NCI-H345 (cell line): Measurements from ENCODE around the gene IPO8.
"Not testable (repeated sequence)": the region's sequence is repeated elsewhere in the genome, so short reads cannot be mapped to it uniquely, and the experiment has no call there.

ENCODE experiments used
- DNase-seq: peaks from one replicate; lab custom pipeline; 2025; lab: John Stamatoyannopoulos, UW

IPO8 gene

DNA sequence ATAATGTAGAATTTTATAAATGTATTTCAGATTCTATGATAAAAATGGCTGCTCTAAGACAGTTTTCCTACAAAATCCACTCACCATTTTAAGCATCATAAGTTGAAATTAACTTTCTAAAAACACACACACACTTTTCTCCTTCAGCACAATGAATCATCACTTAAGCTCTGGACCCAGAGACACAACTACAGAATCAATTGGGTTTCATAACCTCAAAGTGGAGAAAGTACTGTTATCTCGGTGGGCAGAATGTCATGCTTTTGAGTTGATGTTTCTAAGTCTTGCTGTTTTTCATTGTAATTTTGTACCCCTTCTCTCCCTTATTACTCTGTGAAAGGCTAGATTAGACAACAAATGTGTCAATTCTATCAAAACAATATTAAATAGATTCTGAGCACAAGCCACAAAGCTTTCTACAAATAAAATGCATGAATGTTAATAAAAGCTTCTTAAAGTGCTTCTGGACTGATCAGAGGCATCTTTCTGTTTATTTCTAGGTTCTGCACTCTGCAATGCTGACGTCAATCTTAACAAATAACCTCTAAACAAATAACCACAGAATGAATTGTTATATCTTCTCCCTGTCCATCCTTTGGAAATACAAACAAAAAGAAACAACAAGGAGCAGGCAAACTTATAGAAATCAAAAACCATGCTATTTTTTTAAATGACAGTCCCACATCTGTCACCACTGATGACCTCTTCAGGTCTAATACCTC, 8.2 kb downstream of the IPO8 start:
- no peak for DNase-seq

DNA sequence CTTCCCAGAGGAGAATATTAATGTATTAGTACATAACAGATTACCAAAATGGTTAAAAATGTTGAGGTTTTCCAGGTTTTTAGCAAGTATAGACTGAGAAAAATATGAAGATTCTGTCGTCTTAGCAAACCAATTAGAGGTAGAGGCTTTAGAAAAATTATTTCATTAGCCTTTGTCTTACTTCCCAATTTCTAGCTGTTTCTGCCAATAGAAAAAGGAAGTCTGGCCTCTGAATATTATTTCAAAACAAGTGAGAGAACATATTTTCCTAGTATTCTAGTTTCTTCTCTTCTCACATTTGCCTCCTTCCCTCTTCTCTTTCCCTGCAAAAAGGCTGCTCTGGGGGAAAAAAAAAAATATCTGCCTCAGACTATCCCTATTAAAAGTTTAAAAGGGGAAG, 16.4 kb downstream of the IPO8 start:
- DNase-seq = no peak

- no peak for DNase-seq
These were observed 17.4 kb downstream of the IPO8 start for GRCh38 chr12:30678221-30678620.

DNA sequence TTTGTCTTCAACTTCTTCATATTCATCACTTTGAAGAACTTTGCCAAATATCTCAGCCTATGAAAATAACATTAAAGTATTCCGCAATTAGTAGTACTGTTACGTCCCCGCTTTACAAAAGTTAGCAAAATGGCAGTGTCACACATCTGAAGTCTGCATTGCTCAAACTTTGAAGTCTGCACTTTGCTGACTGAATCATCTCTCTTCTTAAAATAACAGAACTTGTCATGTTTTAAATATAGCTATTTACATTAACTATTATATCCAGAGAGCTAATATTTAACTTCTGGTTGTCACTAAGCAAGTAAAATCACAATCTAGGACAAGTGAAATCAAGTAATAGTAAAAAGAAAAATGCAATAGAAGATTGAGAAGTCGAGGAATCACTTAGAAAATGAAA, 34.5 kb downstream of the IPO8 start:
- DNase-seq = no peak

DNA sequence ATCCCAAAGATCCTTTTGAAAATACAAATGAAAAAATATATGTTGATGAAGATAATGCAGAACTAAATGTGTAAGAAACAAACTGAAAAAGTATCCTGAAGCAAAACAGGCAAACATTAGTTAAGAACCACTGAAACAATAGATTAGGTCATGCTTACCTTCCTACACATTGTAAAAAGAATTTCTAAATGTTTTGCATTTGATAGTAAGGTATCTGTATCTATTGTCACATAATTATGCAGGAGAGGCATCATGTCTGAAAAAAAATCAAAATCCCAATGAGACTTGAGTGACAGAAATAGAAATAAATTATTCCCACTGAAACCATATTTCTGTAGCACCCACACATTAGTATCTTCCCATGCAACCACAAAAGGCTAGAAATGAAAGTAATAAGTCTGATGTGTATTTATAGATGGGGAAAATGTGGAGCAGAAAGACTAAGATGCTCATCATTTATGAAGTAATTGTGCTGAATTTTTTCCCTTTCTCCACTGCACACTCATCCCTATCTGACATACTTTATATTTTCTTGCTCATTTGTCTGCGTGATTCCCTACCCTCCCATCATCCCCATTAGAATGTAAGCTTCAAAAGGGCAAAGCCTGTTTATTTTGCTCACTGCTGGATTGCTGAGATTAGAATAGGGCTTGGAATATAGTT, 43.5 kb downstream of the IPO8 start:
- no peak for DNase-seq

- DNase-seq = no peak
These were observed 48.8 kb downstream of the IPO8 start for GRCh38 chr12:30646821-30647220.

DNA sequence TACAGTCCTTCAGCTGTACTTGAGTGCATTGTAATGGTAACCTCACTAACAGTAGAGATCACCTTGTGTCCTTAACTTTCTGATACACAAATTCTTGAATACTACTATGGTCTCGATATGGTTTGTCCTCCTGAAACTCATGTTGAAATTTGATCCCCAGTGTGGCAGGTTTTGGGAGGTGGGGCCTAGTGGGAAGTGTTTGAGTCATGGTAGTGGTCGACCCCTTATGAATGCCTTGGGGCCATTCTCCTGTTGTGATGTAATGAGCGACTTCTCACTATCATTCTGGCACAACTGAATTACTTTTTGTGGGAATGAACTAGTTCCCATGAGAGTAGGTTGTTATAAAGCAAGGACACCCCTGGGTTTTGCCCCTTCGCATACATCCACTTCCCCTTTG, 52.3 kb downstream of the IPO8 start:
- no peak for DNase-seq

DNA sequence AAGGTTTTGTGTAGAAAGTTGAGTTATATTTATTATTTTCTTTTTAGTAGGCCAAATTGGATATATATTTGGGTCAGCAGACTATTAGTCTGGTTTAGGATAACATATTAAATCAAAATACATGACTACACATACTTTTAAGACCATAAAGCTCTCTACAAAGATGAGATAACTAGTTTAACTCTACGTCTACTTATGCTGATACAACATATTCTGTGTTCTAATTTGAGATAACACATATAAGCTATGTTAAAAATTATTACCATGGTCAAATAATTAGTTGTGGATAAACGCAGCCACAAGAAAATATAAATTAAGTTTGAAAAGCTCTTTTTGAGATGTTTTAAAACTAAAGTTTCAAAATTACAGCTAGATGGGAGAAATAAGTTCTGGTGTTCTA, 55.3 kb downstream of the IPO8 start:
- DNase-seq = no peak

DNA sequence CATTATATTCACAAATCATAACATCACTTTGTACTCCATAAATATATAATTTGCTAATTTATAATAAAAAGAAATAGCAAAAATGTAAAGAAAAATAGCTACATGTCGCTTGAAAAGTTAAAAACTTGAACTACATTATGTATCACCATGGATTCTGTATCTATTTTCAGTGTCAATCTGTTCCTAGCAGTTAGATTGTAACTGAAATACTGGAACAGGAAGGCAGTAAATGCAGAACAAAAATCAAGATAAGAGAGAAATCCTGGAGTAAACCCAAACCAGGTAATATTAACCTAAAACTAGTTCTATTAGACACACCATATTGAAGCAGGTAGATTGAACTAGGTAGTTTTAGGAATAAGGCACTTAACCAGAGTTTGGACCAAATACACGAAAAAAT, 60.3 kb downstream of the IPO8 start:
- DNase-seq = no peak

GRCh38 chr12:30631740-30632139, 63.9 kb downstream of the IPO8 start:
- peak; percentile 23 for DNase-seq

DNA sequence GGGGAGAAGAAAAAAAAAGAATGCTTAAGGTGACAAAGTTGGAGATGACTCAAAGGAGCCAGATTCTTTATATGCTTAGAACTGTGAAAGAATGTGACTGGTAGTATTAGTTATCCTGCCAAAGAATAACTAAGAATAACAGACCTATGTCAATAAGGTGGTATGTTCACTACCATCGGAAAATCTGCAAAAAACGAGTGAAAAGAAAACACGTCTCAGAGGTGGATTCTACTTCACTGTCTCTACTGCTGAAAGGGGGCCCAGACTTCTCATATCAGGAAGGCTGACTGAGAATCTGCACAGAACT, 64.7 kb downstream of the IPO8 start:
- no peak for DNase-seq

DNA sequence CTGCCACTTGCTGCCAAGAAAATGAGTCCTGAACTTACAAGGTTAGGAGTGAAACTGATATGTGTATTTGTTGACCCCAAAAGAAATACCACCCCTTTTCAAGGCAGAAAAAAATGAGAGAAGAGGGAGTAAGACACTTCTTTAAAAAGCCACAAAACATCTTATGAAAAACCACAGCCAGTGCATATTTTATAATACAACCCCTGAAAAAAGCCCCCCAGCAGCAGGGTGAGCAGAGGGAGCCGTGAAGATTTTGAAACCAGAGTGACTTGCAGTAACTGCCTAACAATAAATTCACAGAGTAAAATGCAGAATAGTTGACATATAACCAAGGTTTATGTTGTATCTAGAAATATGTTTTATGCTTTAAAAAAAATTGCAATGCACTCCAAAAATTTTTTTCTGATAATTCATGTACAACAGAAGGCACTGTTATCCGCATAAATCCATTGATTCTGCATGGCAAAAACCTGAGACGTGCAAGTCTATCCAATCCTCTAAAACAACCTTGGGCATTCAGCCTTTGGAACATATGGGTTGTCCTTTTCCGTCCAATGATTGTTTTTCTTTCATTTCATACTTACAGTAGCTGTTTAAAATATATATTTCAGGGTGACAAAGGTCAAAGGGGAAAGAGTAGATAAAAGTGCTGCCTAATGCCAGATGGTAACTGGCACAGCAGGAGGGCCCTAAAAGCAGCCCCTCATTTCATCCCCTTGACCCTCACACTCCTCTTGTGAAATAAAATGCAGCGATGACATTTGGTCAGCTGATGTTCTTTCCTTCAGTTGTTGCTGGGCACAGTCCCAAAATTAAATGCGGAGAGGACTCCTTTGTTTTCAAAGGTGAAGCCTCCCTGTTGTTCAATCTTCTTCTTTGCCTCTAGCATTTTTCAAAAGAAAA, 65.3 kb downstream of the IPO8 start:
- no peak for DNase-seq

- no peak for DNase-seq
These were observed 68.8 kb downstream of the IPO8 start for GRCh38 chr12:30626847-30627246.

DNA sequence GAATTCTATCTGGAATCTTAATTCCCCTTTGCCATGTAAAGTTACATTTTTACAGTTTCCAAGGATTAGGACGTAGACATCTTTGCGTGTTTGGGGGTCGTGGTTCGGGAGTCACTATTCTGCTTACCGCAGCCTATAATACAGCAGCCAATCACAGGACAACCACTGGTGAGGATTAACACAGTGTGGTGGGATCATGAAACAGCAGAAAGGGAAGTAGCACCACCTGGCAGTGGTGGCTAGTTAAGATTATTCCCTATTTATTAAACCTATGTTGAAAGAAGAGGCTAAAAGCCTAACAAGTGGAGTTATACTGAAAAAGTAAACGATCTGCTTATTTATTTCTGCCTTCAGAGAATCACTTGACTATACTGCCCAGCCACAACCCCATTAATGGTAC, 71.7 kb downstream of the IPO8 start:
- DNase-seq = no peak

DNA sequence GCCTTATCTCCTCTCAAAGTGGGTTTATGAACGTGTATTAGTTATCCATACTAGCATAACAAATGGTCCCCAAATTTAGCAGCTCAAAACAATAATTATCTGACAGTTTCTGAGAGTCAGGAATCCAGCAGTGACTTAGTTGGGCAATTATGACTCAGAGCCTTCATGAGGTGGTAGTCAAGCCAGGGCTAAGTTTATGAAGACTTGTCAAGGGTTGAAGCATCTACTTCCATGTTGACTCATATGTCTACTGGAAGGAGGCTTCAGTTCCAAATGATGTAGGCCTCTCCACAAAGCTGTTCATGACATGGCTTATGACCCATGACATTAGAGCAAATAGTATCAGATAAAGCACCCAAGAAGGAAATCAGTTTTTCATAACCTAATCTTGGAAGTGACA, 73.2 kb downstream of the IPO8 start:
- no peak for DNase-seq

DNA sequence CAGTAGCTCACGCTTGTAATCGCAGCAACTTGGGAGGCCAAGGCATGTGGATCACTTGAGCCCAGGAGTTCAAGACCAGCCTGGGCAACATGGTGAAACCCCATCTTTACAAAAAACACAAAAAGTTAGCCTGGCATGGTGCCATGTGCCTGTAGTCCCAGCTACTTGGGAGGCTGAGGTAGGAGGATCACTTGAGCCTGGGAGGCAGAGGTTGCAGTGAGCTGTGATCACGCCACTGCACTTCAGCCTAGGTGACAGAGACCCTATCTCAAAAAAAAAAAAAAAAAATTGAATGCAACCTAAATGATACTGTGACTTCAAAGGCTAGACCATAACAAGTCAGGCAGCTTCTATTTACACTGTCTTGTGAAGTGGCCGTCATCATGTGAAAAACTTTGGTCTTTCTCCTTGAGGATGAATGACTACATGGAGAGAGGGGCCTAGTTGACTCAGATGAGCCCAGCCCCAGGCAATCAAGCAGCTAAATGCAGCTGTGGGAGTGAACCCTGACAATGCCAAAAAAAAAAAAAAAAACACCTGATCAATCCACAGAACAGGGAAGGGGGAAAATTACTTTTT, 73.9 kb downstream of the IPO8 start:
- peak; percentile 5 for DNase-seq

GRCh38 chr12:30617346-30618016, 78.2 kb downstream of the IPO8 start:
- no peak for DNase-seq

DNA sequence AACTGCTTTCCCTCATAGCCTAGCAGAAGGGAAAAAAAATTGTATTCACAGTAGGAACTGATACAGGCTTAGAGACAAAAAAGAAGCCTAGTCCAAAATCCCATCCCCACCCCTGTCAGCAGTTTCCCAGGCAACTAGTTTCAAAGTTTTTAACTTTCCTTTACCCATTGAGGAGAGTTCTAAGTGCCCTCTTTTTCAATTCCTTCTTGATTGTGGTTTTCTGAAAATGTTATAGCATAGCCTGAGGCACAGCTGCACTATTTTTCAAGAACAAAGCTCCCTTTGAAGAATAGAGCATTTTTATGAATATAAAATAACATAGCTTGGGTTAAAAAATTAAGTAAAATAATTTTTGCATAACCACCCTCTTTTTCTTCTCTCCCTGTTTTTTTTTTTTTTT, 81.6 kb downstream of the IPO8 start:
- DNase-seq = no peak

DNA sequence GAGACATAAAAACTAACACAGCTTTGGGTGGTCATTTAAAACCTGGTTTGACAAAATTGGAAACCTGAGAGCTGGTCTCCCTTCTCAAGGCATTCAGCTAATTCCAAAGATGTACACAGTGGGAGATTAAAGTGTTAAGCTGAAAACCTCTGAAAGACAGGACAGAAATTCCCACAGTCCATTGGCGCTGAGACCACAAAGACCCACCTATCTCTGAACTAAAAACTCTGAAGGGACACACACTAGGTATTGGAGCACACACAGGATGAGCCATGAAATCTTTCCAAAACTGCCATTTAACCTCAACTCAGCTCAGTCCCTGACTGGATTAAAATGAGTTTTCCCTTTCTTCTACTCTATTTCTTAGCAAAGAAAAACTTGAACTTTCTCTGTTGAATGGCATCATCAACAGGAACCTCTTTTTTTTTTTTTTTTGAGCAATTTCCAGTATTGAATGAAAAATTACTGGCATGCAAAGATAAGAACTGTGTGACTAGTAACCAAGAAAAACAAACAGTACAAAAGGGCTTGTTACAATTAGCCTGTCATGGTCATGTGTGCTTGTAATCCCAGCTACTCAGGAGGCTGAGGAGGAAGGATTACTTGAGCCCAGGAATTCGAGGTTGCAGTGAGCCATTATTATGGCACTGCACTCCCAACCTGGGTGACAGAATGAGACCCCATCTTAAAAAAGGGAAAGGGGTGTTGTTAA, 82.4 kb downstream of the IPO8 start:
- DNase-seq = no peak

GRCh38 chr12:30610718-30611117, 85.0 kb downstream of the IPO8 start:
- DNase-seq = no peak

GRCh38 chr12:30609819-30610218, 85.8 kb downstream of the IPO8 start:
- not testable (repeated sequence) for DNase-seq

DNA sequence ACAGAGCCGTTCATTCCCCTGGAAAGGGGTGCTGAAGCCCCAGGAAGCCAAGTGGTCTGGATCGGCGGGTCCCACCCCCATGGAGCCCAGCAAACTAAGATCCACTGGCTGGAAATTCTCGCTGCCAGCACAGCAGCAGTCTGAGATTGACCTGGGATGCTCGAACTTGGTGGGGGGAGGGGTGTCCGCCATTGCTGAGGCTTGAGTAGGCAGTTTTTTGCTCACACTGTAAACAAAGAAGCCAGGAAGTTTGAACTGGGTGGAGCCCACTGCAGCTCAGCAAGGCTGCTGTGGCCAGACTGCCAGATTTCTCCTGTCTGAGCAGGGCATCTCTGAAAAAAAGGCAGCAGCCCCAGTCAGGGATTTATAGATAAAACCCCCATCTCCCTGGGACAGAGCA, 91.4 kb downstream of the IPO8 start:
- not testable (repeated sequence) for DNase-seq
